Measurements from ENCODE around the gene IL5.

IL5 gene

GRCh38 chr5:132498686-132499271 is 44.5 kb downstream of the IL5 start:
- no peak for DNase-seq (ENCODE audit: low read depth in 2 of 2)

DNA sequence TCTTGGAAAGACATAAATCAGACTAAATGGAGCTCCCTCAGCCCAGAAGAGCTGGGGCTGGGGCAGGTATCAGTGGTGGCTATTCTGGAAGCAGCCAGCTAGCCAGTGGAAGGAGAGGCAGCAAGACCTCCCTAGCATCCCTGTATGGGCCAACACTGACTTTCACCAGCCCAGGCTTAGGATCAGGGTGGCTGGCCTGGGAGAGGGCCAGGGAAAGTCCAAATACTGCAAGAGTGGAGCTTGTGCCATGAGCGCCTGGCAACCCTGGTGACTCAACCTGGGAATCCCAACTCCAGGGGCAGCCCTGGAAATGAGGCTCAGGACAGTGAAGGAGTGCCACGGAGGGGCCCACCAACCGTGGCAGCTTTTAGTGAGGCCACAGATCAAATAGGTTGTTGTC is 45.2 kb downstream of the IL5 start:
- DNase-seq (ENCODE audit: low read depth in 2 of 2): no peak

DNA sequence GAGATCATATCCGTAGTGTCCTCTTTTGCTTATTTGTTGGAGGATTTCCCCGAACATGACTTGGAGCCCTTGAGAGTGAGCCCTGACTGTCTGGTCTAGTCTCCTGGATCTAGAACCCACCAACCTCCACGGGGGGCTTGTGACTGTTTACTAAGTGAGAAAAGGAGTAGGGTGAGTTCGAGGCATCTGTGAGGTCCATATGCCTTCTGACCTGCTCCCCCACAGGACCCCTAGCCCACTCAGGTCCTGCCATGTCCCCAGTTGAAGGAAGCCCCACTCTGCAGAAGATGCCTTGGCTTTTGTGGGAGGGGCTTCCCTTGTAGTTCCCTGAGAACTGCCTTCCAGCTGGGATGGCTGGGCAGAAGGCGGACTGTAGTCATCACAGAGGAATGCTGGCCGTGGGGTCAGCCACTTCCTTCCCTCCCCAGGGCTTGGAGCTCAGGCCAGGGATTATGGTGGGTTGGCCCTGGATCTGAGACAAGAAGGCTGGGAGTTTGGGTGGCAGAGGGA is 45.8 kb downstream of the IL5 start:
- no peak for DNase-seq (ENCODE audit: low read depth in 2 of 2)

DNA sequence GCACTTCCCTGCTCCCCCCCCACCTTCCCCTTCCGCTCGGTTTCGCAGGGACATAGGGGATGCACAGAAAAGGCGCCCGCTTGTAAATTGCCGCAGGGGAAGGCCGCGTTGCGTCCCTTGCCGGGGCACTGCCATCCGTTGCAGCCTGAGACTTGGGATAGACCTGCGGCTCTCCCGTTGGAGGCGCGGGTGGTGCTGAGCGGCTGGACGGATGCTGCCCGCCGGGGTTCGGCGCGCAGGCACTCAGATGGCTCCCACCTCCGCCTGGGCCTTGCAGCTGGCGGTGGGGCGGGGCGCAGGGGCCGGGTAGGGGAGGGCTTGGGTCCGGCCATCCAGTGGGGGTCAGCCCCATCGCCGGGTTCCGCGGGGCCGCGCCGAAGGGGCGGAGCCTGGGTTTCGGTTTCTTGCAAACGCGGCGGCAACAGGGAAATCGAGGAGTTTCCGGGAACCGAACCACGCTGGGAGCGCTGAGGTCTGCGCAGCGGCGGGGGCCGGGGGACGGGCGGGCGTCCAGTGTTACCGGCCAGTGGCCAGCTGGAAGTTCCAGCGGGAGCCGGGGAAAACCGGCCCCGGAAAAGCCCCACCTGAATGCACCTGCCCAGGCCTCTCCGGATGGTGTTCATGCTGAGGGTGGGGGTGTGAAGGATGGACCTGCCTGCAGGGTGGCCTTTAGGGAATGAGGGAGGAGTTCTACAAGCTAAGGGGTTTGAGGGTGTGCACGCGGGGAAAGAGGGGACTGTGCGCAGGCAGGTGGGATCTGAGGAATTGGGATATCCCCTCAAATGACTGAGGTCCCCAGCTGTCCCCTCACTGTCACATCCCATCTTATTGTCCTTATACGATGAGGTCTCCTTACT is 46.5 kb downstream of the IL5 start:
- peak; percentile 71 to 76 for DNase-seq (ENCODE audit: low read depth in 2 of 2)

GRCh38 chr5:132496191-132496630 is 47.1 kb downstream of the IL5 start:
- peak; percentile 79 to 85 for DNase-seq (ENCODE audit: low read depth in 2 of 2)

- DNase-seq (ENCODE audit: low read depth in 2 of 2): peak; percentile 73 to 75
Measured at GRCh38 chr5:132495667-132496190, 47.6 kb downstream of the IL5 start.

GRCh38 chr5:132493821-132494220 is 49.5 kb downstream of the IL5 start:
- DNase-seq (ENCODE audit: low read depth in 2 of 2): no peak

DNA sequence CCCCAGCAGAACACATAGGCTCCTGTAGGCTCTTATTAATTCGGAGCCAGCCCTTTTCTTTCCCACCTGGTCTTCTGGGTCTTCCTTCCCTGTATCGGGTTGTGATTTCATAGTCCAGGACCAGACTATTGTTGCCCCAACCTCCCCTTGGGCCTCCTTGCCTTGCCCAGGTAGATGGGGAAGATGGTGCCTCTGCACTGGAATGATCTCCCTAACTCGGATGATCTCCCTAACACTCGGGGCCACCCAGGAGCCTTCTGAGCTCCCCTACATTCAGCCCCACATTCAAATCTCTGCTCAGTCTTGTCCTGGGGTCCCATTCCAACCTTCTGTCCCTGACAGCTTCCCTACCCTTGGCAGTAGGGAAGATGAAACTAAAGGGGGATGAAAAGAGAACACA is 50.1 kb downstream of the IL5 start:
- DNase-seq (ENCODE audit: low read depth in 2 of 2): no peak

DNA sequence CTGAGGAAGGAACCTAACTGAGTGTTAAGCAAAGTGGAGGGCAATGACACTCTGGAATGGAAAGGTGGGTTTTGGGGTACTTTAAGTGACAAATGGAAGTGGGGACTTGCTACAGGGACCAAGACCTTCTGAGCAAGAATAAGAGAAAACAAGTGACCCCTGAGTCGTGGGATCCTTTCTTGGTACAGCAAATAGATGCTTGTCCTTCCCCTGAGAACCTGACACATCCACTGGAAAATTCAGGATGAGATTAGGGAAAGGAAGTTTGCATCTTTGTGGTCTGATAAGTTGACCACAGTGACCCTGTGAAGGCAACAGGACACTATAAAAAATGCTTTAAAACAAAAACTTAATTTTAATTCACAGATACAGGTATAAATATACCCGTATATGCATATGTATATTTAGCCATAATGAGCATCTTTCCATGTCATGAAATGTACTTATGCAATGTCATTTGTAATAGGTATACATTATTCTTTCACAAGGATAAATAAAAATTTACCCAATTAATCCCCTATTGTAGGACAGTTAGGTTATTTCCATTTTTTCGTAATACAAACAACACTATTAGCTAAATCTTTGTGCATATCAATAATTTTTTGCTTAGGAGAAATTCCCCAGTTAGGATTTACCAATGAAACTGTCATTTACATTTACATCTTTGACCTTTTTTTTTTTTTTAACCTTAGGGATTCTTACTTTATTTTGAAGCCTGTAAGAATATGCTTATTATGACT is 50.8 kb downstream of the IL5 start:
- no peak for DNase-seq (ENCODE audit: low read depth in 2 of 2)

Data from stimulated activated CD4-positive, alpha-beta T cell treated with anti-CD3 and anti-CD28 coated beads, Interleukin-1b, Interleukin-23, amount 100 ng/mL, for 4 hours (primary cell).